Uterus (tissue), 2 donors: ENCODE data around the gene TRIOBP.
"Not testable (repeated sequence)": the region's sequence is repeated elsewhere in the genome, so short reads cannot be mapped to it uniquely, and the experiment has no call there.

ENCODE experiments used
- POLR2A ChIP-seq, 2 donors: fragments of 450-650 bp; IDR thresholded peaks; one replicate each; pipeline ENCODE4 v1.6.1; 2016; ENCODE audit warnings: antibody characterized with exemption in 2 of 2, mild to moderate bottlenecking in 1 of 2, moderate library complexity in 1 of 2
- TF ChIP-seq, protein P1 (sequence below), 4 experiments: fragments of 200-600 bp in 2 of 4; fragments of 450-650 bp in 2 of 4; sonication (generic) in 2 of 4; IDR thresholded peaks; one replicate each; pipeline ENCODE4 v1.5.1; 2016 to 2019; ENCODE audit warnings: antibody characterized with exemption in 4 of 4, mild to moderate bottlenecking in 2 of 4, moderate library complexity in 1 of 4

DNA sequence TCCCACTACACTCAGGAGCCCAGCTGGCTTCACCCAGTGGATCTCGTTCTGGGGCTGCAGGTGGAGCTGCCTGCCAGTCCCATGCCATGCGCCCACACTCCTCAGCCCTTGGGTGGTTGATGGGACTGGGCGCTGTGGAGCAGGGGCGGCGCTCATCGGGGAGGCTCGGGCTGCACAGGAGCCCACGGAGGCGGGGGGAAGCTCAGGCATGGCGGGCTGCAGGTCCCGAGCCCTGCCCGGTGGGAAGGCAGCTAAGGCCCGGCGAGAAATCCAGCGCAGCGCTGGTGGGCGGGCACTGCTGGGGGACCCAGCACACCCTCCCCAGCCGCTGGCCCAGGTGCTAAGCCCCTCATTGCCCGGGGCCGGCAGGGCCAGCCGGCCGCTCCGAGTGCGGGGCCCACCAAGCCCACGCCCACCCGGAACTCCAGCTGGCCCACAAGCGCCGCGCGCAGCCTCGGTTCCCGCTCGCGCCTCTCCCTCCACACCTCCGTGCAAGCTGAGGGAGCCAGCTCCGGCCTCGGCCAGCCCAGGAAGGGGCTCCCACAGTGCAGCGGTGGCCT lies 21.0 kb downstream of the TRIOBP start:
- TF ChIP-seq, protein P1, sequence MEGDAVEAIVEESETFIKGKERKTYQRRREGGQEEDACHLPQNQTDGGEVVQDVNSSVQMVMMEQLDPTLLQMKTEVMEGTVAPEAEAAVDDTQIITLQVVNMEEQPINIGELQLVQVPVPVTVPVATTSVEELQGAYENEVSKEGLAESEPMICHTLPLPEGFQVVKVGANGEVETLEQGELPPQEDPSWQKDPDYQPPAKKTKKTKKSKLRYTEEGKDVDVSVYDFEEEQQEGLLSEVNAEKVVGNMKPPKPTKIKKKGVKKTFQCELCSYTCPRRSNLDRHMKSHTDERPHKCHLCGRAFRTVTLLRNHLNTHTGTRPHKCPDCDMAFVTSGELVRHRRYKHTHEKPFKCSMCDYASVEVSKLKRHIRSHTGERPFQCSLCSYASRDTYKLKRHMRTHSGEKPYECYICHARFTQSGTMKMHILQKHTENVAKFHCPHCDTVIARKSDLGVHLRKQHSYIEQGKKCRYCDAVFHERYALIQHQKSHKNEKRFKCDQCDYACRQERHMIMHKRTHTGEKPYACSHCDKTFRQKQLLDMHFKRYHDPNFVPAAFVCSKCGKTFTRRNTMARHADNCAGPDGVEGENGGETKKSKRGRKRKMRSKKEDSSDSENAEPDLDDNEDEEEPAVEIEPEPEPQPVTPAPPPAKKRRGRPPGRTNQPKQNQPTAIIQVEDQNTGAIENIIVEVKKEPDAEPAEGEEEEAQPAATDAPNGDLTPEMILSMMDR (IDR thresholded peaks at IDR 0.05), result not testable (repeated sequence)
- TF ChIP-seq POLR2A (IDR thresholded peaks at IDR 0.05), result not testable (repeated sequence)
